NCI-H1417 (cell line): ENCODE data around the gene SMIM30.

ENCODE experiments used
- DNase-seq, 3 experiments: peaks; one replicate each; lab custom pipeline; 2025; lab: John Stamatoyannopoulos, UW

SMIM30 gene

GRCh38 chr7:113100121-113100603 lies 18.2 kb downstream of the SMIM30 start:
- peak in 2 of 3 experiments; percentile 25 to 33 for DNase-seq

- DNase-seq = no peak
Measured at GRCh38 chr7:113099284-113099919, 19.0 kb downstream of the SMIM30 start.

- DNase-seq = no peak
Measured at GRCh38 chr7:113094517-113095249, 23.7 kb downstream of the SMIM30 start.

GRCh38 chr7:113093561-113093960 lies 24.8 kb downstream of the SMIM30 start:
- DNase-seq = no peak

- DNase-seq = no peak
Measured at GRCh38 chr7:113092762-113093161, 25.6 kb downstream of the SMIM30 start.

GRCh38 chr7:113087071-113087998 lies 31.0 kb downstream of the SMIM30 start:
- peak in 1 of 3 experiments; percentile 57 for DNase-seq

GRCh38 chr7:113086431-113086888 lies 31.9 kb downstream of the SMIM30 start, which contains the start of gene GPR85:
TSS of gene GPR85 (minus strand) at chr7:113086827. CDS start at chr7:113084721, 2,106 bp downstream.
- peak; percentile 68 to 93 (median 86) for DNase-seq

GRCh38 chr7:113085781-113086390 lies 32.5 kb downstream of the SMIM30 start:
- peak; percentile 33 to 87 (median 68) for DNase-seq

- no peak for DNase-seq
Measured at GRCh38 chr7:113084496-113085172, 33.7 kb downstream of the SMIM30 start.

GRCh38 chr7:113083816-113084495 lies 34.4 kb downstream of the SMIM30 start:
- no peak for DNase-seq

- no peak for DNase-seq
Measured at GRCh38 chr7:113083132-113083815, 35.1 kb downstream of the SMIM30 start.

- DNase-seq = peak in 2 of 3 experiments; percentile 46 to 64
Measured at GRCh38 chr7:113078331-113078730, 40.0 kb downstream of the SMIM30 start.

GRCh38 chr7:113076703-113077102 lies 41.7 kb downstream of the SMIM30 start:
- no peak for DNase-seq

- DNase-seq = no peak
Measured at GRCh38 chr7:113071465-113071864, 46.9 kb downstream of the SMIM30 start.
